Limb (tissue), 2 donors: ENCODE measurements around the gene GSG1L.

Experiments
- DNase-seq, 2 donors: peaks; one replicate each; pipeline ENCODE4 v3.0.0-alpha.2; 2016; ENCODE audit errors: extremely low spot score in 2 of 2

GSG1L gene

DNA sequence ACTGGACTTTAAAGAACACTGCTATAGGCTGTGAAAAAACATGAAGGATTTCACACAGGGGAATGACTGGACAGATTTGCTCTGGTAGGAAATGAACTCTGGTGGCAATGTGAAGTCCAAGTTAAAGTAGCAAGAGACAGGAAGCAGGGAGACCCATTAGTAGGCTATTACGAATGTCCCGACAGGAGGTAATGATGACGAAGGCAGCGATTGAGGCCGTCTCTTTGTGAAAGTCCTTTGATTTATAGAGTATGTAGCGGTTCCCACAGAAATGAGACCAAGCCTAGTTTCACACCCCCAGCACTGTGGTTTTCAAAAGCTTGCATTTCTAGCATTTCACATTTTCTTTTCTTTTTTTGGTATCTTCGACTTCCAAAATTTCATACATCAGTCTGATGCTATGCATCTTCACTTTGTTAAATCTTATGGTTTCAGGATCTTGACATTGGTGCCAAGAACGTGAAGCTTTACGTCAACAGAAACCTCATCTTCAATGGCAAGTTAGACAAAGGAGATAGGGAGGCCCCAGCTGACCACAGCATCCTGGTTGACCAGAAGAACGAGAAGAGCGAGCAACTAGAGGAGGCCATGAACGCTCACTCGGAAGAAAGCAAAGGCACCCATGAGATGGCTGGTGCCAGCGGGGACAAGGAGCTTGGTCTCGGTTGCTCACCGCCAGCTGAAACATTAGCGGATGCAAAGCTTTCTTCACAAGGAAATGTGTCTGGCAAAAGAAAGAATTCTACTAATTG lies 323.7 kb downstream of the GSG1L start:
- DNase-seq: no peak

DNA sequence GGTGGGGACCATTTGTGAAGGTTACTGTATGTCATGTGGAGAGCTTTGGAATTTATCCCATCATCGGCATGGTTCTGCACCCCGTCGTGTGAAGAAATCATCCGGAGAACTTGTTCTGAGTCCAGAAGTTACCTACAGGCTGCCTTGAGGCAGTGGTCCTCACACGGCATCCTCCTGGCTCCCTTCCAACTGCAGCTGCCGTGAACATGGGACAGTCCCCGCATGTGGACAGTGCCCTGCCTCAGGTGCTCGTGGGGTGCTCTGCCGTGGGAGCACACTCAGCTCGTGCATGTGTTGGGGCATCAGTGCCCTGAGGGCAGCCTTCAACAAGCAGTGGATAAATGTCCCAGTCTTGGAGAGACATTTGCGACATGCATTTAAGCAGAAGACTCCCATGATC lies 324.9 kb downstream of the GSG1L start:
- no peak for DNase-seq
